Kidney capillary endothelial cell (primary cell): ENCODE measurements around the gene UPK3A.
"Not testable (repeated sequence)": the region's sequence is repeated elsewhere in the genome, so short reads cannot be mapped to it uniquely, and the experiment has no call there.

Experiments used
- DNase-seq: peaks from one replicate; pipeline ENCODE4 v3.0.0-alpha.2; 2018; ENCODE audit warnings: low spot score

The UPK3A gene

DNA sequence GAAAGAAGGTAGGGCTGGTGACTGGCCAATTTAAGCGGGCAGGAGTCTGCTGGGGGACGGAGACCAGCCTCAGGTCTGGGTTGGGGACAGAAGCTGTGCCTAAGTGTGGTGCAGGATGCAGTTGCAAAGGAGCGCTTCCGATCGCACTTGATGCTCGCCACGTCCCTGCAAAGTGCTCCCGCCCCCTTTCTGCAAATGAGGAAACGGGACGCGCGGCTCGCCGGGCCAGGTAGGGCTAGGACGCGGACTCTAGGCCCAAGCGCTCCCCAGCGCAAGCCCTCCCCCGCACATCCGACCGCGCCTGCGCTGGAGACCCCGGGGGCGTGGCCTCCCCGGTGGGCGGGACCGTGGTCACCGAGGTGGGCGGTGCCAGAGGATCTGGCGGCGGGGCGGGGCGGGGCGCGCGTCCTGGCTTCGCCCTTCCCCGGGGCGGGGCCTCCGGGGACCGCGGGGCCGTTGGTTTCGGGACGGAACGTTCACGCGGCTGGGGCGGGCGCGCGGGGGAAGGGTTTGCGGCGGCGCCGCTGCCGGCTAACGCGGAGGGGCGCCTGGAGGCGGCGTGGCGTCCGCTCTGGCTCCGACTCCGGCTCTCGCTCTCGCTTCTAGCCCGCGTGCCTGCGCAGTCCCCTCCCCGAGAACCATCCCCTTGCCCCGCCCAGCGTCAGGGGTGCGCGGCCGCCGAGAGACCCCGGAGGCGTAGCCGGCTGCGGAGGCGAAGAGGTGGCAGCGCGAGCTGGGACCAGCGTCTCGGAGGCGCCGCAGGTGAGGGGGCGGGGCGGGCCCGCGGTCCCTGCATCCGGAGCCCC is 24.9 kb downstream of the UPK3A start, which contains the start of gene FAM118A:
Gene FAM118A (plus strand): TSS at position 513 of the 806 bp plus-strand sequence. CDS start 12,446 bp downstream, outside the sequence.
- DNase-seq: peak; percentile 80

DNA sequence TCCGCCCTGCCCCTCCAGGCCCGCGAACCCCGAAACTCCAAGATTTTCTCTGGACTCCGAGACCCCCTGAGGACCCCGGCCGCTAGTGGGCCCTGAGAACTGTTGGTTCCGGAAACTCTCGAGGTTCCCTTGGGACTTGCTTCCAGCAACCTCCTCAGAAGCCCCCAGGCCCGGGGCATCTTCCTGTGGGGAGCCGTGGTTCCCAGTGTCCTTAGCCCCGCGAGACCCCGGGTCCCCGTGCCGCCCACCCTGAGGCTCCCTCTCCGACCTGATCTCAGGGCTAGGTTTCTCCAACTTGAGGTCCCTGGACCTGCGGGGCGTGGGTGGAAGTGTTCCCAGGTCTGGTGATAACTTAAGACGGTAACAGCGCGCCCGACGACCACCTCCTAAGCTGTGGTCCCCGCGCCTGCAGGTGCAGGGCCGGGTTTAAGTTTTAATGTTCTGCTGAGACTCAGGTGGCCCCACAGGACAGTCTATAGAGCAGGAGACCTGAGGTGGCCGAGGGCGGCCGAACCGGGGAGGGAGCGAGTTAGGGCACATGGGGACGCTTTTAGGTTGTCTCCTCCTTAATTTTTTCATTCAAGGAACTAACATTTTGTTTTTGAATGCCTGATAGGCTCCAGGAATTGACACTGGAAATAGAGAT is 25.7 kb downstream of the UPK3A start:
- DNase-seq: no peak

DNA sequence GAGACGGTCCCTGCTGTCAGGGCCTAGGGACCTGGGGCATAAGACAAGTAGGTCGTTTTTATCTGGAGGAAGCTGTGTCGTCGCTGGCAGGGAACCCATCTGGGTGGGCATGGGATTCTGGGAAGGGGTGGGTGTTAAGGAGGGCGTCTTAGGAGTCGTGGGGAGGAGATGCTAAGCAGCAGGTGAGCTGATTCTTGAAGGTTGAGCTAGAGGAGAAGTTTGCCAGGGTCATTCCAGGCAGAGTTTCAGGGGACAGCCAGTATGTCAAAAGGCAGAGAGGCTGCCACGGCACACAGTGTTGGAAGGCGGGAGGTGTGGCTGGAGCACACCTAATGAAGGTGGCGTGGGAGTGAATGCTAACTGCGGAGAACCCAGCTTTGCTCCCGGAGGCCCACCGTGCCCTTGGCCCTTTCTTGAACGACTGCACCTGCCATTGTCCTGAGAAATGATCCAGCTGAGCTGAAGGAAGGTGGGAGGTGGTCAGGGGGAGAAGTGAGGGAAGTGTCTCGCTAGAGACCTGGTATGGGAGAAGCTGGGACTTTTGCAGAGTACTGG is 26.3 kb downstream of the UPK3A start:
- DNase-seq: no peak

DNA sequence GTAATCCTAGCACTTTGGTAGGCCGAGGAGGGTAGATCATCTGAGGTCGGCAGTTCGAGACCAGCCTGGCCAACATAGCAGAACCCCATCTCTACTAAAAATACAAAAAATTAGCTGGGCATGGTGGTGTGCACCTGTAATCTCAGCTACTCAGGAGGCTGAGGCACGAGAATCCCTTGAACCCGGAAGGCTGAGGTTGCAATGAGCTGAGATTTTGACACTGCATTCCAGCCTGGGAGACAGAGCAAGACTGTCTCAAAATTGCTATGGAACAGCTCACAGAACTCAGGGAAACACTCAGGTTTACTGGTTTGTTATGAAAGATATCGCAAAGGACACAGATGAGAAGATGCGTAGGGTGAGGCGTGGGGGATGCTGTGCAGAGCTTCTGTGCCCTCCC is 27.7 kb downstream of the UPK3A start:
- no peak for DNase-seq

DNA sequence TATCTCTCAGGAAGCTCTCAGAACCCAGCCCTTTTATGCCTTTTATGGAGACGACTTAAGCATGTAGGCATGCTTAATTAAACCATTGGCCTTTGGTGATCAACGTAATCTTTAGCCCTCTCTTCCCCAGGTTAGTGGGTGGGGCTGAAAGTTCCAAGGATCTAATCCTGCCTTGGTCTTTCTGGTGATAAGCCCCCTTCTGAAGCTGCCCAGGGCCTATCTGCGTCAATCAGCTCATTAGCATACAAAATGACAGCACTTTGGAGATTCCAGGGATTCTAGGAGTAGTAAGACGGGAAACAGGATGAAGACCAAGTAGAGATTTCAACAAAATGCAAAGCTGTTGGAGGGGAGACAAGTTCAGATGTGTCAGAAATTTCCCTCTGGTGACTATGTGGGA is 28.1 kb downstream of the UPK3A start:
- DNase-seq: no peak

DNA sequence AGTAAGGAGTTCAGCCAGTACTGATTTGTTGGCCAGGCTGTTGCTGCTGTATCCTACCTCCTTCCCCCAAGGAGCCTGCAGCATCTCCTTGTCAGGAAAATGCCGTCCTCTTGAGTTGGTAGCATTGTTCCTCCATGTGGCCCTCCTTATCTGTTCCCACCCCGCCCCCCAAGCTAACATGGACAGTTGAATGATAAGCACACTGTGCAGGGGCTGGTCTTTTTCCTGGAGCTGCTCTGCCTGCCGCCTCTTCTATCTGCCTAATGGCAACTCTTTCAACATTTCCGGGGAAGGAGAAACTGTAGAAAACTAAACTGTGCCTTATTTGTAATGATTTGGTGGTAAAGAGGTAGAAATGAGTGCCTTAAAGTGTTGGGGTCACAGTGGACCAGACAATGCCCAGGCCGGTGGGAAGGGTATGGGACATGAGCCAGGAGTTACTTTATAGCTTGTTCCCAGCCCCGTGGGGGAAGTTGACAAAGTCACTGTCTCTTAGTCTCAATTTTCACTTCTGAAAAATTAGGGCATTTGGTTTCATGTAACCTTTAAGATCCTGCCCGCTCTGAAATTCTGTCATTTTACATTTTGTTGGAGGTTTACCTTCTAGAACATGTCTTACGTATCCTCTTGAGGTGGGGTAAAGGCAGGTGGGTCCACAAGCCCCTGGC is 29.4 kb downstream of the UPK3A start:
- no peak for DNase-seq

DNA sequence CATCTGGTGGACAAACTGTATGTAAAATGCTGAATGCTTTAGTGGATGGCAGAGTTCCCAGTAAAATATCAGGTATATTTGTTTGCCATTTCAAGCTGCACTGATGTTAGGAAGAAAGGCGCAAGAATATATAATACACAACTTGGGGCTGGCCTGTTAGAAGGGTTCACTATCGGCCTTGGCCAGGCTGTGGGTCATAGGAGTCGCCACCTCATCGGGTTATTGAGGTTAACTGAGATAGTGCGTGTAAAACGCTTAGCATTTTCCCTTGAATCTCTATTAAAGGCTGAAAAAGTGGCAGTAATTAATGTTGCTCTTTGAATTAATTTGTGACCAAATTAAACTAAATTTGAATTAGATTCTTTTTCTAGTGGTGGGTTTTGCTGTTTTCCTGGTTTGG is 30.0 kb downstream of the UPK3A start:
- no peak for DNase-seq

DNA sequence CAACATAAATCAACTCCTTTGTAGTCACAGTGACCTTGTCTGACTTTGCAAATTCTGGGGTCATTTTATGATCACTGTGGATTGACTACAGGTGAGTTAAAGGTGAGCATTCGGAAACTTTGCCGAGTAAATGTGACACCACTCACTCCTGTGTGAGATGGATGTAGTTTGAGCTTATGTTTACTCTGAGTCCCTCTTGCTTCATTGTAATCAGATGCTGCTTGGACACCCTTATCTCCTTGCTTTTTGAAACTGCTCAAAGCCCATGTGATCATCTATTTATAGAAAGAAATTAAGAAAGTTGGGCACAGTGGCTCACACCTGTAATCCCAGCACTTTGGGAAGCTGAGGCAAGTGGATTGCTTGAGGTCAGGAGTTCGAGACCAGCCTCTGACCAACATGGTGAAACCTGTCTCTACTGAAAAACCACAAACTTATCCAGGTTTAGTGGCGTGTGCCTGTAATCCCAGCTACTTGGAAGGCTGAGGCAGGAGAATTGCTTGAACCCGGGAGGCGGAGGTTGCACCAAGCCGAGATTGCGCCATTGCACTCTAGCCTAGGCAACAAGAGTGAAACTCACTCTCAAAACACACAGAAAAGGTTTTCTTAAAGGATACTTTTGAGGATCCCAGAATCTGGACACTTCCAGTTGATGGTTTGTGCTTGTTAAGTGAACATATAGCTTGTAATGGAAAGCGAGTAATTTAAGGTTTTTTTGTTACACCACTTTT is 32.2 kb downstream of the UPK3A start:
- DNase-seq: no peak

DNA sequence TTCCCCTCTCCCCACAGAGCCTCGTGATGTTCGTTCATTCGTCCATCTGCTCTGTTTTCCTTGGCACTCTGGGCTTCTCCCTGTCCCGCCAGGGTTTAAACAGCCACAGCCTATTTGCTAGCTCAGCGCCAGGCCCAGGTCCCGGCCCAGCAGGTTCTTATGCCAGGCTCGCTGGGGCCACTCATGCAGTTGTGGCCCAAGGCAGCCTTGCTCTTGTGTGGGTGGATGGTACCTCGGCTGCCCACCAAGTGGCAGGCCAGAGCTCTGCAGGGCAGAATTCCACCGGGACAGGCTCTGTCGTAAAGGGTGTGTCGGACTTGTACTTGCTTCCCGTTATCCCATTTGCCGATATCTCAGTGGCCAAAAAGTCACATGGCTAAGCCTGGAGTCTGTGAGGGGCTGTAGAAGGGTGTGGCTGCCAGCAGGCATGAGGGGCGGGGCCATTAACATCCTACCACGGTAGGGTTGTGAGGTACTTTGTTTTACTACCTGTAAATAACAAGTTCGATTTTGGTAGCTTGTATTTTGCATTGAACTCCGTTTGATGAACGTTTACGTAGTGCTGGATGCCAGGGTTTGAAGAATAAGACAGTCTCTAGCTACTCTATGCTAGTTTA is 32.9 kb downstream of the UPK3A start:
- peak; percentile 36 for DNase-seq

DNA sequence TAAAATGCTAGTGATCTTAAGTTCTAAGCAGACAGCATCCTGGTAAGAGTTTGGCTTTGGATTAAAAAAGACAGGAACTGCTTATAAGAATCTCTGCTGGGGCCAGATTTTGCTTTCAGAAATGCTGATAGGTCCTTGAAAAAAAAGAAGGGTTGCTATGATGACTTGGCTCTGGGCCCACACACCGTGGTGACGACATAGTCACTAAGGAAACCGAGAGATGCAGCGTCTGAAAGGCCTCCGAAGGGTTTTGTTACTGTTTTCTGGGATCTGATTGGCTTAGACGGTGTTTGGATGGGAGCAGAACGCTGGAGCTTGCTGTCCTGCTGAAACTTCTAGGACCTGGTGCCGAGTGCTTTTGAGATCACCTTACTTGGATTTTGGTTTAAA is 33.4 kb downstream of the UPK3A start:
- peak; percentile 82 for DNase-seq

DNA sequence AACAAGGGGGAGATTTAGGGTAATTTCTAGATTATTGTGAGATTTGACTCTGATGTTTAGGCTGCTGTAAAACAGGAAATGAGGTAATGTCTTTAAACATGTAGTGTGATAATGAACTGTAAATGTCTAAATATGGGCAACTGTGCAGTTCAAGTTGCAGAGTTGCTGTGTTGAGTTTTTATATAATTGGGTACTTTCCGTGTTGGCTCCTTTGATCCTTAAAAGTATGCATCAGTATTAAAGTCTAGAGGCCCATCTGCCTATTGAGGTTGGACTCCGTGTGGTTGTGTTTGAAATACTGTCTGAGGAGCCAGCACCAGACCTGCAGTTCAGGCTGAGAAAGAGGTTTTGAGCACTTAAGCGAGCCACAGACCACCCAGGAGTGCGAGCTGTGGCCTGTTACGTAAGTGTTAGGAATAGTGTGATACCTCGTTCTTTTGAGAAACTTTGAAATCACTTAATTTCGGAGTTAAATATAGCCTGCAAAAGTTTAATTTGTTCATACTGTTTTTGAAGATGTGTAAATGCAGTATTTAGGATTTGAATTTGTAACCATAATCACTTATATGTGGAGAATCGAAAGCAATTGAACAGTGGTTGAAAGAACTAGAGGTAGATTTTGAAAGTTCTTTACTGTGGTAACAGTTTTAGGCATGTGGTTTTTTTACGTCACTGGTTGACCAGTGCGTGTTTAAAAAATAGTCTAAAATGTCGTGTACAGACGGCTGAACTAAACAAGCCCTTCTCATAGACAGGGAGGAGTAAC is 34.0 kb downstream of the UPK3A start:
- no peak for DNase-seq

DNA sequence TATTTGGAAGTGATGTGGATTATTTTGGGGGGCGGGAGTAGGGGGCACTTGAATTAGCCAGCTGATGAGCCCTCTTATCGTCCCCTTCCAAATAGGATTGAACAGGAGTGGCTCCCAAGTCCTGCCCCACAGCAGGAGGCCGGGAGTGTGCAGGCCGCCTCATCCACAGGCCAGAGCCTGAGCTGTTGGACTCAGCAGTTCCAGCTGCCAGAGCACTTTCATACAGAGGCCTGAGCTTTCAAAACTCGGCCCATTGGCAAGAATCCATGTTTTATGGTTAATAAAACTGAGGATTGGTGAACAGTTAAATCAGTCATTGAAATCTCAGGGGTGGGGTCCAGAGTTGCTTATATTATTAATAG is 34.6 kb downstream of the UPK3A start:
- DNase-seq: no peak

DNA sequence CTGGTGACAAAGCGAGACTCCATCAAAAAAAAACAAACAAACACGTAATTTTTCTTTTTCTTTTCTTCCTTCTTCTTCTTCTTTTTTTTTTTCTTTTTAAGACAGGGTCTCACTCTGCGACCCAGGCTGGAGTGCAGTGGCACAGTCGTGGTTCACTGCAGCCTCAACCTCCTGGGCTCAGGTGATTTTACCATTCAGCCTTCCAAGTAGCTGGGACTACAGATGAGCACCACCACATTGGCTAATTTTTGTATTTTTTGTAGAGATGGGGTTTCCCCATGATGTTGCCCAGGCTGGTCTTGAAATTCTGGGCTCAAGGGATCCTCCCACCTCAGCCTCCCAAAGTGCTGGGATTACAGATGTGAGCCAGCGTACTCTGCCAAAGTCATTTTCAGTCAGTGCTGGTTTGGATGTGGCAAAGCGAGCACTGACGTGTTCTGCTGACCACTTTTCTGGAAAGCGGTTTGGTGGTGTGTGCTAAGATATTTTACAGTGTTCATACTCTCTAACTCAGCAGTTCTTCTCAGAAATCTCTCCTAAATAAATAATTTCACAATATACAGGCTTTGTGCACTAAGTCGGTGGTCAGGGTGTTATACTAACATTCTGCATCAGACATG is 35.7 kb downstream of the UPK3A start:
- no peak for DNase-seq

DNA sequence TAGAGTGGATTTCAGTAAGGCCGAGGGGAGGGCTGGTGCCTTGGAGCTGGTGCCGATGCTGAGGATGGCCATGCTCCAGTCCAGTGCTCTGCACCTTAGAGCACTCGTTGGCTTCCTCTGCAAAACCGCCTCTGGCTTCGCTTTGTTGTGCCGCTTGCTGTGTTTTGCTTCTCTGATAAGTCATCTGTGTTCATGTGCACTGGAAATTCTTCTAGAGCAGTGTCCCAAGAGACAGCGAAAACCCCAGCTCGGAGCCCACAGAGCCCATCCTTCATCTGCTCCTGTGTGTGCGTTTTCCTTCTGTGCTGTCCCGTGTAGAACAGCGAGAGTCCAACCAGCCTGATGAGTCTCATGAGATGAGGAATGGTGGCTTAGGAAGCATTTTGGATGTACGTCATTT is 37.1 kb downstream of the UPK3A start:
- no peak for DNase-seq

DNA sequence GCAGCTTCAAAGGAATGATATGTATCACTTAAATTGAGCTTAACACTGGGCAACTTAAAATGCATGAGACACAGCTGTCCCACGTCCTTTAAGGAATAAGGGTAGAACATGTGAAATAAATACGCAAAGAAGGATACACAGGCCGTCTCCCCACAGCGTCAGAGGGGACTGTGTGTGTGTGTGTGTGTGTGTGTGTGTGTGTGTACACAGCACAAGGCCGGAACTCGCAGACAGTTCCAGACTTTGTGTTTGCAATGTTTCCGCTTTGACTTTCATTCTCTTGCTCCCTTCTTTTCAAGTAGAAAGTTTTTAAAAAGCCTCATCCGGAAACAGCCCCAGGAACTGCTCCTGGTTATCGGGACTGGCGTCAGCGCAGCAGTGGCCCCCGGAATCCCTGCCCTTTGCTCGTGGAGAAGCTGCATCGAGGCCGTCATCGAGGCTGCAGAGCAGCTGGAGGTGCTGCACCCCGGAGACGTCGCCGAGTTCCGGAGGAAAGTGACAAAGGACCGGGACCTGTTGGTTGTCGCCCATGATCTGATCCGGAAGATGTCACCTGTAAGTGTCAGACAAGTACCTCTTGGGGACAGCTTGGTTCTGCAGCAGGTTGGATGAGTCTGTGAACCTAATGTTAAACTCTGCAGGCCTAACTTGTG is 38.2 kb downstream of the UPK3A start:
- DNase-seq: no peak

DNA sequence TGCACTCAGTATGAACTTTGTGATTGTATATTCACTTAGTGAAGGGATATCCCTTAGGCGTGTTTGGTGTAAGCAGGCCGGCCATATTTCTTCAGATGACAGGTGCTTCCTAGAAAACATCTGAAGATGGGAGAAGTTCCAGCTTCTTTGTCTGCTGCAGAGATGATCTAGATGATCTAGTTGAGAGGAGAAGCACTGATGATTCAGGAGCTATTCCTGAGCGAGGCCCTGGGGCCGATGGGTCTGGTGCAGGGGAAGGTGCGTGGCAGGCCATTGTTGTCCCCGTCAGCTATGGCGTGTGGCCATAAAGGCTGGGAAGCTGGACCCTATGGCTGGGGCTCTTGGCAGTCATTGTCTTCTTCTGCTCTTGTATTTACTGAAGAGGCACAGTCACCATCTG is 38.9 kb downstream of the UPK3A start:
- DNase-seq: no peak

DNA sequence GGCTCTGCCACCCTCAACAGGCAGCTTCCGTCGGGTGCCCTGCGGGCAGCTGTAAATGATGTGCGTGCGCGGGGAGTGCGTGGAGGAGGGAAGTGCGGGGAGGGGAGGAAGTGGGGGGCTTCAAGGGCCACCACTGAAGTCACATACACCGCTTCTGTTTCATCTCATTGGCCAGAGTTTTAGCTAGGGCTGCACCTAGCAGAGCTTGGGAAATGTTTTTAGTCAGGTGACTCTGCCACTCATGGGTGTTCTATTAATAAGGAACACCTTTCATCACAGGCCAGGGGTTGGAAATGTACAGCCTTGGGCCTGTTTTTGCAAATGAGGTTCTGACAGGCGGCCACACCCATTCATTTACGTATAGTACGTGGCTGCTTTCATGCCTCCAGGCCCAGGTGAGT is 39.6 kb downstream of the UPK3A start:
- no peak for DNase-seq

DNA sequence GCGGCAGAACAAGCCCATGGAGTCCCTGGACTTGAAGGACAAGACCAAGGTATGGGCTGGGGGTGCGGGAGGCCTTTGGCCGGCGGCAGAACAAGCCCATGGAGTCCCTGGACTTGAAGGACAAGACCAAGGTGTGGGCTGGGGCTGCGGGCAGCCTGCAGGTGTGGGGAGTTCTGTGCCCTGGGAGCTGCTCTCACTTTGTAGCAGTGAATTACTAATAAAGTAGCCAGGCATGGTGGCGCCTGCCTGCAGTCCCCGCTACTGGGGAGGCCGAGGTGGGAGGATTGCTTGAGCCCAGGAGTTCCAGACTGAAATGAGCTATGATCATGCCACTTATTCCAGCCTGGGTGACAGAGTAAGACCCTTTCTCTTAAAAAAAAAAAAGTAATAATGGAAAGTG is 43.5 kb downstream of the UPK3A start:
- DNase-seq: not testable (repeated sequence)

DNA sequence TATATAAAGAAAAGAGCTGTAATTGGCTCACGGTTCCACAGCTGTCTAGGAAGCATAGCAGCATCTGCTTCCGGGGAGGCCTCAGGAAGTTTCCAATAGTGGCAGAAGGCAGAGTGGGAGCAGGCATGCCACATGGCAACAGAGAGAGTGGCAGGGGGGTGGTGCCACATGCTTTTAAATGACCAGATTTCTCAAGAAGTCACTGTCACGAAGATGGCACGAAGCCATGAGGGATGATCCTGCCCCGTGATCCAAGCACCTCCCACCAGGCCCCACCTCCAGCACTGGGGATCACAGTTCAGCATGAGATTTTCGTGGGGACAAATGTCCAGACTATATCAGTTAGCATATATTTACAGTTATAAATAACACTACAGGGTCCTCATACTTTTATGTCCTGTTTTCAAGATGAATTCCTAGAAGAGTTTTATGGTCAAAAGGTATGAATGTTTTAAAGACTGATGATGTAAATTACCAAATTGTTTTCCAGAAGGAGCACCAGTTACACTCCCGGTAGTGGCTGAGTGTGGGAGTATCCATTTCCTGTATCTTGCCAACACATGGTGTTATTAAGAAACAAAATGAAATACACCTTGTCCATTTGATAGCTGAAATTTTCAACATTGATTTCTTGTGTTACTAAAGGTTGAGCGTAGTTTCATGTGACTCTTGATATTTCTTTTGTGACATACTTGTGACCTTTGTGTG is 44.2 kb downstream of the UPK3A start:
- no peak for DNase-seq
